GM12892 (cell line): ENCODE measurements around the gene ALDOA.

Experiments
- DNase-seq: peaks from one replicate; pipeline ENCODE4 v3.0.0; 2011; ENCODE audit not compliant: insufficient read length
- FAIRE-seq: peaks from 2 replicates; lab custom pipeline; 2011; peaks lifted over from hg19 to GRCh38; lab: Jason Lieb, UNC
- POLR2A ChIP-seq: IDR thresholded peaks from 2 replicates; pipeline ENCODE4 v1.6.1; 2011; ENCODE audit warnings: low read depth, low read length, control low read depth
- POLR2AphosphoS5 ChIP-seq: IDR thresholded peaks from 2 replicates; pipeline ENCODE4 v1.6.1; 2011; ENCODE audit warnings: low read depth, low read length, control low read depth
- TAF1 ChIP-seq: IDR thresholded peaks from 2 replicates; pipeline ENCODE4 v1.6.1; 2011; ENCODE audit warnings: low read depth, mild to moderate bottlenecking, control low read depth, low read length, borderline replicate concordance

ALDOA gene

DNA sequence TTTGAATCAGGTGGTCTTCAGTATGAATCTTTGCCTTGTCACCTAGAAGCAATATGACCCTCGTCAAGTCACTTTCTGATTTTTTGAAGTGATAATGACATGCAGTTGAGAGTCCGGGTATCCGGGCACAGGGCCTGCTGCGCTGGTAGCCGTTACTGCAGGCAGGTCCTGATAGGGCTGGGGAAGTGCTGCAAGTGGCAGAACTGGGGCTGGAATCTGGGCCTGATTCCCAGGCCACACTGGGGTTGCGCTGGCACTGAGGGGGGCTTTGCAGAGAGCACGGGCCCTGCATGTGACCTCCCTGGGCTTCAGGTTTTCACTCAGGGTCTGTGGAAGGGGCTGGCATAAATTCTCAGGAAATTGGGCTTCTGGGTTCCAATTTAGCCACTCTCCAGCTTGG lies 13.2 kb downstream of the ALDOA start:
- DNase-seq (no peak), FAIRE-seq (no peak)
- TF ChIP-seq POLR2A (no peak), TAF1 (no peak), POLR2AphosphoS5 (no peak)

DNA sequence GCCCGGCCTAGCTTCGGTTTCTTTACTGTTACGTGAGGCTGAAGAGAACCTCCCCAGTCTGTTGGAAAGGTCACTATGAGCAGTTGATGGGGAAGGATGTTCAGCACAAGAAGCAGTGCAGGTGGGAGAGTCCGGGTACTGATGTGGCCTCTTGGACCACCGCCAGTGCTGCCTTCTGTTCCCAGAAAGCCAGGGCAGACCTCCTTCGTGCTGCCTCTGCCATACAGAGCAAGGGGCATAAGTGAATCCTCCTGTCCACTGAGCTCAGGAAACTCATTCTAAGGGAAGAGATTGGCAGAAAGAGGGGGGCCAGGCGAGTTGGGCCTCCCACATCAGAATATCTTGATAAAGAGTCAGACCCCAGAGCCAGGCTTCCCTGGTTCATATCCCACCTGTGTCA lies 13.9 kb downstream of the ALDOA start:
- DNase-seq: no peak
- no peak for TF ChIP-seq TAF1
- no peak for TF ChIP-seq POLR2A
- TF ChIP-seq POLR2AphosphoS5: no peak
- no peak for FAIRE-seq

DNA sequence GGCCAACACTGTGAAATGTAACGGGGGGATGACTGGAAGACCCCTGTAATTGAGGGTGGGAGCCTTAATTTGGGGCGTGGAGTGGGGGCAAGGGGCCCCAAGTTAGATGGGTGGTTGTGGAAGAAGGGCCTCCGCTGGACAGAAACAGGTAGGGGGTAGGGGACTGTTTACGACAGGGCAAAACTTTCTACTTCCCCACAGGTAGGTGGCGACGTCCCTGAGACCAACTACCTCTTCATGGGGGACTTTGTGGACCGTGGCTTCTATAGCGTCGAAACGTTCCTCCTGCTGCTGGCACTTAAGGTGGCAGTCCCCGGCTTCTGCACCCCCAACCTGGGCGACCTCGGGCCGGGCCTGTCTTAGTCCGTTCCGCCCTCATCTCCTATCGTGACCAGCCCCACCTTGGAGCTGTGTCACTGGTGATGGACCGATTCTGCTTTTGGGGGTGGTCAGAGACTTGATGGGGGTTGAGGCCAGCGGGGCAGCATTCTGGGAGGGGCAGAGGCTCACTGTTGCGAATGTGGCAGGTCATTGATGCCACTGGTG lies 17.1 kb downstream of the ALDOA start:
- DNase-seq (no peak), FAIRE-seq (no peak)
- TF ChIP-seq POLR2A: no peak
- no peak for TF ChIP-seq TAF1
- no peak for TF ChIP-seq POLR2AphosphoS5

DNA sequence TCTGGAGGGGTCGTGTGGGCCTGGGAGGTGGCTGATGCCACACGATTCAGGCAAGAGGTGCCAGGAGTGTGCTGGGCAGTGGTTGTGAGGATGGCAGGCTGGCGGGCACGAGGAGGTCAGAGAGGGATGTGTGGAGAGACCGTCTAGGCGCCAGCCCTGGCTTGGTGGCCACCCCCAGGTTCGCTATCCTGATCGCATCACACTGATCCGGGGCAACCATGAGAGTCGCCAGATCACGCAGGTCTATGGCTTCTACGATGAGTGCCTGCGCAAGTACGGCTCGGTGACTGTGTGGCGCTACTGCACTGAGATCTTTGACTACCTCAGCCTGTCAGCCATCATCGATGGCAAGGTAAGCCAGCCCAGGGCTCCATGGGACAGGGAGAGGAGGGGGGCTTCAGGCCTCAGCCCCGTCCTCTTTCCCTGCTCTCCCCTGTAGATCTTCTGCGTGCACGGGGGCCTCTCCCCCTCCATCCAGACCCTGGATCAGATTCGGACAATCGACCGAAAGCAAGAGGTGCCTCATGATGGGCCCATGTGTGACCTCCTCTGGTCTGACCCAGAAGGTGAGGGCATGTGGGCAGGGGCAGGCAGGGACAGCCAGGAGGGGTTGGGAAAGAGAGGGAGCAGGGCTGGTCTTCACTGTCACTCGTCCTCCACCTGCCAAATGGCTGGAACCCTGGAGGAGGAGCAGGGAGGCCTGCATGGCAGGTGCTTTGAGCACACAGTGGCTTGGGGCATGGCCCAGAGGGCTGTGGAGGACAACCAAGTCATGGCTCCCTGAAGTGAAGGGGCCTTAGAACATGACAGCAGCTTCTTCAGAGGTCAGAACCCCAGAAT lies 17.9 kb downstream of the ALDOA start:
- no peak for FAIRE-seq
- DNase-seq: no peak
- TF ChIP-seq POLR2A (no peak), POLR2AphosphoS5 (no peak), TAF1 (no peak)

DNA sequence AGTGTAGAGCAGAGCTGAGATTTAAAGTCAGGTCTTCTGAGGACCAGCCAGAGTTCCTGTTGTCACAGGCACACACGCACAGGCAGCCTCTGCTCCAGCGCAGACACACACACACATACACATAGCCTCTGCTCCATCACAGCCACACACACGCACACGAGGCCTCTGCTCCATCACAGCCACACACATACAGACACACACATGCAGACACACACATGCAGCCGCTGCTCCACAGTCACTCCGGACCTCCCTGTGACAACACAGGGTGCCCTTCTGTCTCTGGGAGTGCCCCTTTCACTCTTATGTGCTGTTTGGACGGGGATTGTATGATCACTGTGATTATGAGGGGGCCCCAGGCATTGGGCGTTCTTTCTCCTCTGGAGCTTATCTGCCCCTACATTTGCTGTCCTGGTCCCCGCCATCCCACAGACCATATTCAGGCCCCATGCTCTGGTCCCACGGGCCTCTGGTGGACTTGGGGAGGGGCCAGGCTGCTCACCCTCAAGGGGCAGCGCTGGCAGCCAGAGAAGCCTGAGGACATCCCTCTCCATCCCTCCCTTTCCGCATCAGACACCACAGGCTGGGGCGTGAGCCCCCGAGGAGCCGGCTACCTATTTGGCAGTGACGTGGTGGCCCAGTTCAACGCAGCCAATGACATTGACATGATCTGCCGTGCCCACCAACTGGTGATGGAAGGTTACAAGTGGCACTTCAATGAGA lies 18.7 kb downstream of the ALDOA start:
- no peak for FAIRE-seq
- no peak for DNase-seq
- TF ChIP-seq POLR2AphosphoS5: 0 out of 2 replicates have a peak, but pooled peaks have one; percentile 22
- TF ChIP-seq POLR2A: no peak
- TF ChIP-seq TAF1: no peak

DNA sequence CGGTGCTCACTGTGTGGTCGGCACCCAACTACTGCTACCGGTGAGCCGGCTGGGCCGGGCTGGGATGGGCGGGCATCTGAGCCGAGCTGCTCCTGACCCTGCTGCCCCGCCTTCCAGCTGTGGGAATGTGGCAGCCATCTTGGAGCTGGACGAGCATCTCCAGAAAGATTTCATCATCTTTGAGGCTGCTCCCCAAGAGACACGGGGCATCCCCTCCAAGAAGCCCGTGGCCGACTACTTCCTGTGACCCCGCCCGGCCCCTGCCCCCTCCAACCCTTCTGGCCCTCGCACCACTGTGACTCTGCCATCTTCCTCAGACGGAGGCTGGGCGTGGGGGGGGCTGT lies 19.2 kb downstream of the ALDOA start:
- FAIRE-seq (no peak), DNase-seq (no peak)
- TF ChIP-seq POLR2A: no peak
- TF ChIP-seq TAF1: no peak
- no peak for TF ChIP-seq POLR2AphosphoS5

DNA sequence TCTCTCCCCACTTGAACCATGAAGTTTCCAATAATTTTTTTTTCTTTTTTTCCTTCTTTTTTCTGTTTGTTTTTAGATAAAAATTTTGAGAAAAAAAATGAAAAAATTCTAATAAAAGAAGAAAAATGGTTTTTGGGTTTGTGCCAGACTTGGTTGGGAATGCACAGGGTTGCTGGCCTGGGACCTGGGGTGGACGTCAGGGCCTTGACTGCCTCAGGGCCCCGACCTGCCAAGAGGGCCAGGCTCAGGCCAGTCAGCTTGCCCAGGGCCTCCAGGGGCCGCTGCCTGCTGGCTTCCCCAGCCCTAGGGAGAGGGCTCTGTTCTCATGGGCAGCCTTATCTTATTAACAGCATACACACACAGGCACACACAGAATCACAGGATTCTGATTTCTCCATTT lies 19.7 kb downstream of the ALDOA start:
- TF ChIP-seq TAF1 (no peak), POLR2A (no peak), POLR2AphosphoS5 (no peak)
- no peak for FAIRE-seq
- DNase-seq: no peak

DNA sequence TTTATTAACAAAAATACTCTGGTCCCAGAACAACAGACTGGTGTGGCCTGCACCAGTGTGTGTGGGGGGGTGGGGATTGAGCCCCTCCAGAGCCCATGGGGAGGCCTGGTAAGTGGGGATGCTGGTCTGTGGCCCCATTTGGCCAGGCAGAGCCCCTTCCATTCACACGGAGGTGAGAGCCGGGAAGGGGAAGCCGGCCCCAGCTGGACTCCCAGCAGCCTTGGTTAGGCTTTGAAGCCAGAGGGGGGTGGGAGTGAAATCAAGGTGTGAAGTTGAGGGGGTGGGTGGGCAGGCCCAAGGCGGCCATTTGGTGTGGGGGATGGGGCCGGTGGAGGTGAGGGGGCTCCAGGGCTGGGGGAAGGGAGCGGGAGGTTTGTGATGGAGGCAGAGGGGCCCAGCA lies 20.3 kb downstream of the ALDOA start:
- DNase-seq (no peak), FAIRE-seq (no peak)

DNA sequence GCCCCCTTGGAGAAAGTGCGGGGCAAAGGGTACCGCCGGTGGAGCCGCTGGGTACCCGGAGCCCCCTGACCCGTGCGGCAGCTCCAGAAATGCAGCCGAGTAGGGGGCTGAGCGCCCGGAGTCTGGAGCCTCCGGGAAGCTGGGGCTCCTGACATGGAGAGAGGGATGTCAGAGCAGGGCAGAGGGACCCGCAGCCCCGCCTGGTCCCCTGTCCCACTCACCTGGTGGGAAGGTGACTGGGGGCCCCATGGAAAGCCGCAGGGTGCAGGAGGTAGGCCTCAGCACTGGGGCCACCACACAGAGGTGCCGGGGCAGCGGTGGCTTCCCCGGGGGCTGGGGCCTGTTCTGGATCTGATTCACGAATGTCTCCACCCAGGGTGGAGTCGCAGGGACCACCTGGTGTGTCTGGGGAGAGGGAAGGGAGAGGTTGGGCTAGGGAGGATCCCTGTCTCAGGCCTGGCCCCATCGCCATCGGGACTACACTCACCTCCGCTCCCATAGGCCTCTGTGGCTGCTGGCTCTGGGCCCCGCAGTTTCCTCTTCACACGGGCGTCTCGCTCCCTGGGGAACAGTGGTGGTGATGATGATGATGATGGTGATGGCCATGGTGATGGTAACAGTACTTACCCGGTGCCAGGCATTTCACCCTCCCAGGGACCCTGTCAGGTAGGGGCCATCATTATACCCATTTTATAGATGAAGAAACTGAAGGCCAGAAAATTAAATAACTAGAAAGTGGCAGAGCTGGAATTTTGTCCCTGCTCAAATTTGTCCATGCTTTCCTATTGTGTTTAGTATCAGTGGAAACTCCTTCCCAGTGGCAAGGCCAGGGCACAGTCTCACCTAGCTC lies 21.0 kb downstream of the ALDOA start:
- DNase-seq (no peak), FAIRE-seq (no peak)
- peak; percentile 55 for TF ChIP-seq POLR2AphosphoS5
- TF ChIP-seq POLR2A: no peak
- no peak for TF ChIP-seq TAF1

More for the DNA sequence above, 20.3 kb downstream of the ALDOA start:
- no peak for TF ChIP-seq TAF1
- no peak for TF ChIP-seq POLR2AphosphoS5
- TF ChIP-seq POLR2A: no peak

DNA sequence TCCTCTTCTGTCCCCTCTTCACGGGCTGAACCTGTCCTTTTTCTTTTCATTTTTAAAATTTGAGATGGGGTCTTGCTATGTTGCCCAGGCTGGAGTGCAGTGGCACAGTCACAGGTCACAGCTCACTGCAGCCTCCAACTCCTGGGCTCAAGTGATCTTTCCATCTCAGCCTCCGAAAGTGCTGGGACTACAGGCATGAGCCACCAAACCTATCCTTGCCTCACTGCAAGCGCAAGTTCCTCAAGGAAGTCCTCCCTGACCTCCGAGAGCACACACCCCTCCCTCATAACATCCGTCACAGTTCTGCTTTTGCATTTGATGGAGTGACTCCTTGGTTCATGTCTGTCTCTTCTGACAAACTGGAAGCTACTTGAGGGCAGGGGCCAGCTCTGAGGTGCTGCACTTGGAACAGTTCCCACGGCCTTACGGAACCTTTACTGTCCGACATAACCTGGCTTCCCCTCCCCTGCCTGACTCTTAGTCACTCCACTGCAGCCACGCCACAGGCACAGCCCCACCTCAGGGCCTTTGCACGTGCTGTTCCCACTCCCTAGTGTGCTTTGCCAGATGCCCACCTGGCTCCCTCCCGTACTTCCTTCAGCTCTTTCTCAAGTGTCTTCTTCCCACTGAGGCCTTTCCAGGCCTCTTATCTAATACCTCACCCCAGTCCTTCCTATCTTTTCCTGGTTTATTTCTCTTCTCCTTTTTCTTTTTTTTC lies 21.8 kb downstream of the ALDOA start:
- FAIRE-seq: no peak
- no peak for DNase-seq
- TF ChIP-seq TAF1 (no peak), POLR2A (no peak), POLR2AphosphoS5 (no peak)
